HepG2 (cell line): ENCODE data around the gene SH3D21.

Experiments used
- CTCF ChIP-seq: sonication (generic); formaldehyde crosslinking; IDR thresholded peaks from 2 replicates; pipeline ENCODE4 v1.5.0; 2020; ENCODE audit warnings: mild to moderate bottlenecking, missing genetic modification reagents, moderate library complexity
- EZH2 ChIP-seq: conservative IDR thresholded peaks from 2 replicates; pipeline ENCODE4 v1.6.1; 2012; ENCODE audit warnings: mild to moderate bottlenecking, low read depth, low read length, moderate library complexity
- HDAC2 ChIP-seq: sonication (generic); formaldehyde crosslinking; IDR thresholded peaks from 2 replicates; pipeline ENCODE4 v1.4.0; 2020; ENCODE audit warnings: missing genetic modification reagents
- KDM1A ChIP-seq: IDR thresholded peaks from 2 replicates; pipeline ENCODE4 v1.6.1; 2016; ENCODE audit warnings: missing compliant biosample characterization
- POLR2A ChIP-seq, 2 experiments: IDR thresholded peaks; 2 replicates each; pipeline ENCODE4 v1.6.1; 2011; ENCODE audit warnings: low read depth in 2 of 2, low read length in 2 of 2, mild to moderate bottlenecking in 1 of 2, moderate library complexity in 1 of 2; ENCODE audit not compliant: insufficient read depth in 1 of 2
- USF2 ChIP-seq, 2 experiments: sonication (generic) in 1 of 2; formaldehyde crosslinking in 1 of 2; IDR thresholded peaks; 2 replicates each; pipeline versions ENCODE4 v1.5.1 to v1.6.1; 2011 to 2020; ENCODE audit warnings: borderline replicate concordance in 1 of 2, low read depth in 1 of 2, low read length in 1 of 2, mild to moderate bottlenecking in 1 of 2, missing genetic modification reagents in 1 of 2, moderate library complexity in 1 of 2
- ZFX ChIP-seq: sonication (generic); formaldehyde crosslinking; IDR thresholded peaks from 2 replicates; pipeline ENCODE4 v1.4.0; 2020; ENCODE audit warnings: mild to moderate bottlenecking, low read depth, missing genetic modification reagents, moderate library complexity

GRCh38 chr1:36358514-36359084 lies 52.4 kb downstream of the SH3D21 start:
- TF ChIP-seq CTCF (CRISPR knock-in tag), result no peak
- no peak for TF ChIP-seq HDAC2 (CRISPR knock-in tag)
- TF ChIP-seq ZFX, result no peak
- no peak for TF ChIP-seq EZH2
- TF ChIP-seq KDM1A (CRISPR knock-in tag), result no peak
- no peak for TF ChIP-seq USF2 (IDR thresholded peaks at IDR 0.05; ENCODE audit: low read depth, low read length)
- no peak for TF ChIP-seq USF2 (CRISPR knock-in tag; IDR thresholded peaks at IDR 0.05; ENCODE audit: borderline replicate concordance)
- no peak for TF ChIP-seq POLR2A (IDR thresholded peaks at IDR 0.05; ENCODE audit: insufficient read depth in 1 of 2, low read depth in 2 of 2, low read length in 2 of 2)
